ENCODE data around the gene EARS2.
"Not testable (repeated sequence)": the region's sequence is repeated elsewhere in the genome, so short reads cannot be mapped to it uniquely, and the experiment has no call there.

The EARS2 gene

GRCh38 chr16:23511731-23512130 lies 45.4 kb downstream of the EARS2 start:
- H3K27me3 ChIP-seq (ENCODE audit: insufficient read depth, poor library complexity, severe bottlenecking): no peaks in the 10 kb centered on the region
- ATAC-seq (ENCODE audit: low read depth): no peak
- TF ChIP-seq CTCF (IDR thresholded peaks at IDR 0.05; ENCODE audit: poor library complexity, severe bottlenecking): no peak
- no peak overlapping the region for H3K4me3 ChIP-seq (ENCODE audit: severe bottlenecking)
- DNase-seq (ENCODE audit: low spot score): no peak
- H3K36me3 ChIP-seq (ENCODE audit: low read depth): no peaks in the 10 kb centered on the region
- H3K9me3 ChIP-seq (ENCODE audit: severe bottlenecking): no peaks in the 10 kb centered on the region
- H3K4me1 ChIP-seq (ENCODE audit: insufficient read depth, poor library complexity, severe bottlenecking): no peaks in the 10 kb centered on the region
- no peak overlapping the region for H3K27ac ChIP-seq (ENCODE audit: poor library complexity, severe bottlenecking)

- H3K27me3 ChIP-seq (ENCODE audit: insufficient read depth, poor library complexity, severe bottlenecking); H3K9me3 ChIP-seq (ENCODE audit: severe bottlenecking); H3K36me3 ChIP-seq (ENCODE audit: low read depth); H3K27ac ChIP-seq (ENCODE audit: poor library complexity, severe bottlenecking); DNase-seq (ENCODE audit: low spot score); H3K4me1 ChIP-seq (ENCODE audit: insufficient read depth, poor library complexity, severe bottlenecking); ATAC-seq (ENCODE audit: low read depth): not testable (repeated sequence)
- peak overlapping the region; percentile 64 for H3K4me3 ChIP-seq (ENCODE audit: severe bottlenecking)
Observed at GRCh38 chr16:23510915-23511270, 46.3 kb downstream of the EARS2 start.

GRCh38 chr16:23510164-23510914 lies 46.8 kb downstream of the EARS2 start, which contains the start of gene GGA2:
Gene GGA2 (minus strand): TSS chr16:23510494. CDS start chr16:23510411, 83 bp downstream.
- Histone ChIP-seq H3K27me3 (ENCODE audit: insufficient read depth, poor library complexity, severe bottlenecking) (no peaks in the 10 kb centered on the region), H3K27ac (ENCODE audit: poor library complexity, severe bottlenecking) (peak within 1 kb of the TSS; percentile 39), H3K36me3 (ENCODE audit: low read depth) (no peaks in the 10 kb centered on the region), H3K4me1 (ENCODE audit: insufficient read depth, poor library complexity, severe bottlenecking) (no peaks in the 10 kb centered on the region), H3K9me3 (ENCODE audit: severe bottlenecking) (no peaks in the 10 kb centered on the region), H3K4me3 (ENCODE audit: severe bottlenecking) (peak within 1 kb of the TSS; percentile 64)
- DNase-seq (ENCODE audit: low spot score): peak; percentile 73
- peak; percentile 80 for ATAC-seq (ENCODE audit: low read depth)
- TF ChIP-seq CTCF (IDR thresholded peaks at IDR 0.05; ENCODE audit: poor library complexity, severe bottlenecking): no peak

- Histone ChIP-seq H3K27ac (ENCODE audit: poor library complexity, severe bottlenecking) (peak overlapping the region; percentile 39), H3K9me3 (ENCODE audit: severe bottlenecking) (no peaks in the 10 kb centered on the region), H3K36me3 (ENCODE audit: low read depth) (no peaks in the 10 kb centered on the region), H3K27me3 (ENCODE audit: insufficient read depth, poor library complexity, severe bottlenecking) (no peaks in the 10 kb centered on the region), H3K4me1 (ENCODE audit: insufficient read depth, poor library complexity, severe bottlenecking) (peaks cover 5% of the 10 kb centered on the region), H3K4me3 (ENCODE audit: severe bottlenecking) (peak overlapping the region; percentile 64)
- TF ChIP-seq CTCF (IDR thresholded peaks at IDR 0.05; ENCODE audit: poor library complexity, severe bottlenecking): no peak
- ATAC-seq (ENCODE audit: low read depth): 0 out of 3 replicates have a peak, but pooled peaks have one; percentile 9
- no peak for DNase-seq (ENCODE audit: low spot score)
Observed at GRCh38 chr16:23509782-23510163, 47.4 kb downstream of the EARS2 start.

GRCh38 chr16:23509441-23509754 lies 47.8 kb downstream of the EARS2 start:
- H3K4me1 ChIP-seq (ENCODE audit: insufficient read depth, poor library complexity, severe bottlenecking): peaks cover 8% of the 10 kb centered on the region
- no peaks in the 10 kb centered on the region for H3K36me3 ChIP-seq (ENCODE audit: low read depth)
- no peak for ATAC-seq (ENCODE audit: low read depth)
- H3K27me3 ChIP-seq (ENCODE audit: insufficient read depth, poor library complexity, severe bottlenecking): no peaks in the 10 kb centered on the region
- no peak for DNase-seq (ENCODE audit: low spot score)
- no peak overlapping the region for H3K27ac ChIP-seq (ENCODE audit: poor library complexity, severe bottlenecking)
- H3K9me3 ChIP-seq (ENCODE audit: severe bottlenecking): no peaks in the 10 kb centered on the region
- peak overlapping the region; percentile 64 for H3K4me3 ChIP-seq (ENCODE audit: severe bottlenecking)
- TF ChIP-seq CTCF (IDR thresholded peaks at IDR 0.05; ENCODE audit: poor library complexity, severe bottlenecking): no peak
